BJ (cell line): Measurements from ENCODE around the gene ITGB1. TPM values are rescaled to one million over a fixed set of nuclear protein-coding genes. Genes with fewer than 3 reads are reported as not detected.

Source experiments
- CTCF ChIA-PET: fragments of 350-600 bp; formaldehyde crosslinking; extraction: SDS; loops from one replicate; lab custom pipeline; 2021; ENCODE audit warnings: antibody characterized with exemption, inconsistent platforms; lab: Yijun Ruan, JAX
- POLR2A ChIA-PET: fragments of 300-600 bp; sonication (Branson Sonifier 250); formaldehyde crosslinking; extraction: SDS; loops from one replicate; lab custom pipeline; 2021; ENCODE audit warnings: antibody characterized with exemption; lab: Charles Lee
- DNase-seq: peaks from one replicate; pipeline ENCODE4 v3.0.0-alpha.2; 2011; ENCODE audit warnings: low read depth
- H3K27me3 ChIP-seq: 2 replicates; pipeline ENCODE4 v1.6.0; 2011; ENCODE audit warnings: low read length; ENCODE audit not compliant: control insufficient read depth, insufficient read depth
- H3K36me3 ChIP-seq: 2 replicates; pipeline ENCODE4 v1.5.1; 2011; ENCODE audit warnings: low read length; ENCODE audit not compliant: control insufficient read depth, insufficient read depth
- H3K4me3 ChIP-seq: 2 replicates; pipeline ENCODE4 v1.5.1; 2011; ENCODE audit warnings: low read depth, mild to moderate bottlenecking, control low read depth, low read length
- CTCF ChIP-seq: IDR thresholded peaks from 2 replicates; pipeline ENCODE4 v1.5.1; 2011; ENCODE audit warnings: low read depth, mild to moderate bottlenecking, control low read depth, inconsistent platforms, low read length, moderate library complexity; ENCODE audit not compliant: insufficient read depth
- polyA plus RNA-seq: library from polyadenylated mRNA; depleted of rRNA; stranded (reverse); fragments of >200 nt; gene quantifications from 2 replicates; pipeline ENCODE4 v1.2.3, GENCODE V29; 2011

Gene ITGB1
- polyA plus RNA-seq, 1 experiment, result 824 TPM

- POLR2A ChIA-PET, result interaction anchor here (0.5 kb wide), 1 partner anchor 13 kb away, joined by 3 read pairs; no protein-coding TSS in a partner anchor
- H3K36me3 ChIP-seq, result no peaks in the 10 kb centered on the region
- CTCF ChIA-PET, result interaction anchor here (0.8 to 1.1 kb wide), 3 partner anchors 9 to 55 kb away, joined by 3 to 4 read pairs (median 3); no protein-coding TSS in a partner anchor
- TF ChIP-seq CTCF, result no peak
- H3K4me3 ChIP-seq, result no peak overlapping the region
- no peak for DNase-seq
- H3K27me3 ChIP-seq, result no peaks in the 10 kb centered on the region
These were observed 5.3 kb downstream of the ITGB1 start for GRCh38 chr10:32952541-32953276.

GRCh38 chr10:32952094-32952493 lies 5.9 kb downstream of the ITGB1 start:
- Histone ChIP-seq H3K27me3 (no peaks in the 10 kb centered on the region), H3K36me3 (no peaks in the 10 kb centered on the region), H3K4me3 (no peak overlapping the region)
- ChIA-PET POLR2A (interaction anchor here (0.5 kb wide), 1 partner anchor 12 kb away, joined by 3 read pairs; no protein-coding TSS in a partner anchor), CTCF (no interaction called here)
- no peak for DNase-seq
- TF ChIP-seq CTCF, result no peak

GRCh38 chr10:32951111-32951510 lies 6.9 kb downstream of the ITGB1 start:
- CTCF ChIA-PET, result no interaction called here
- H3K4me3 ChIP-seq, result no peak overlapping the region
- DNase-seq, result no peak

GRCh38 chr10:32950591-32951108 lies 7.4 kb downstream of the ITGB1 start:
- H3K27me3 ChIP-seq, result no peaks in the 10 kb centered on the region
- H3K36me3 ChIP-seq, result no peaks in the 10 kb centered on the region
- CTCF ChIA-PET, result no interaction called here
- no peak for DNase-seq
- no peak overlapping the region for H3K4me3 ChIP-seq
- POLR2A ChIA-PET, result no interaction called here
- TF ChIP-seq CTCF, result no peak

More at GRCh38 chr10:32951111-32951510, 6.9 kb downstream of the ITGB1 start:
- H3K36me3 ChIP-seq, result no peaks in the 10 kb centered on the region
- no peaks in the 10 kb centered on the region for H3K27me3 ChIP-seq
- no peak for TF ChIP-seq CTCF
- POLR2A ChIA-PET, result no interaction called here

GRCh38 chr10:32949221-32949678 lies 8.8 kb downstream of the ITGB1 start:
- no peak for TF ChIP-seq CTCF
- H3K36me3 ChIP-seq, result peaks cover 3% of the 10 kb centered on the region; the same call in 1 of the 2 replicates
- H3K4me3 ChIP-seq, result no peak overlapping the region
- no peak for DNase-seq
- ChIA-PET CTCF (no interaction called here), POLR2A (no interaction called here)
- H3K27me3 ChIP-seq, result no peaks in the 10 kb centered on the region
